SK-MEL-5 (cell line): Measurements from ENCODE around the gene KRTAP19-1. TPM values are rescaled to one million over a fixed set of nuclear protein-coding genes. Genes with fewer than 3 reads are reported as not detected.
A peak's percentile ranks its signal among the peaks of the same experiment; 100 is the strongest.

ENCODE experiments used
- DNase-seq: peaks from one replicate; pipeline ENCODE4 v3.0.0-alpha.2; 2016; ENCODE audit warnings: low read depth, low spot score
- in situ Hi-C: cut with HindIII; loops from 2 replicates; pipeline ENCODE4 v1.10.0; 2016; ENCODE audit warnings: low sequenced_read_pairs, high pct_unique_total_duplicates, low pct_unique_long_range_greater_than_20kb
- small RNA-seq, 2 experiments: library from RNA; depleted of rRNA; stranded (forward); fragments of <200 nt; gene quantifications; one replicate each; pipeline ENCODE3, GENCODE V24; 2014
- total RNA-seq: library from RNA; depleted of rRNA; stranded (reverse); fragments of >200 nt; shearing (Covaris generic); gene quantifications from 2 replicates; pipeline ENCODE4 v1.2.3, GENCODE V29; 2014; rRNA removed

KRTAP19-1 gene
- total RNA-seq, 1 experiment from 2014 or later = 0.34 TPM

GRCh38 chr21:30439975-30440374 lies 40.2 kb downstream of the KRTAP19-1 start, which contains the start of gene KRTAP15-1:
TSS of gene KRTAP15-1 (plus strand) at chr21:30440275. CDS start at chr21:30440328, 53 bp downstream.
- in situ Hi-C loops = no loop called here
- DNase-seq = no peak

GRCh38 chr21:30437010-30437565 lies 43.1 kb downstream of the KRTAP19-1 start:
- DNase-seq = no peak
- in situ Hi-C loops = no loop called here

DNA sequence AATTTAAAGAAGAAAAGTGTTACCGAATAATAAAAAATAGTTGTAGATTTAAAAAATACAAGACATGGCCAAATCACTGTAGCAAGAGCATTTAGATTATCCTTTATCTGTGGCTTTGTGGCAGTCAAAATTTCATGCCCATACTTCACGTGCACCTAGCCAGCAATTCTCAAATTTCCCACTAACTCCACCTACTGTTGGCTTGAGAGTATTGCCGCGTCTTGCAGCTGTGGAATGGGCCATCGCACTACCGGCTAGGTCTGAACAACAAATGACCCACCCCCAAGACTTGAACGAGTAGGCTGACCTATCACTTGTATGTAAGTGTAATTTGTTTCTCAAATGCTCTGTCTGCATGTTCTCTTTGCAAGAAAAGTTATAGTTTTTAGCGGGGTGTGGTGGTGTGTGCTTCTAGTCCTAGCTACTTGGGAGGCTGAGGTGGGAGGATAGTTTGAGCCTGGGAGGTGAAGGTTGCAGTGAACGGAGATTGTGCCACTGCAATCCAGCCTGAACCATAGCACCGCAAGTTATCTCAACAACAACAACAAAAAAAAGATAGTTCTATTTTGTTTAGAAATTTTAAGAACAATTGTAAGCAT lies 46.0 kb downstream of the KRTAP19-1 start:
- DNase-seq = peak; percentile 75
- in situ Hi-C loops = no loop called here

DNA sequence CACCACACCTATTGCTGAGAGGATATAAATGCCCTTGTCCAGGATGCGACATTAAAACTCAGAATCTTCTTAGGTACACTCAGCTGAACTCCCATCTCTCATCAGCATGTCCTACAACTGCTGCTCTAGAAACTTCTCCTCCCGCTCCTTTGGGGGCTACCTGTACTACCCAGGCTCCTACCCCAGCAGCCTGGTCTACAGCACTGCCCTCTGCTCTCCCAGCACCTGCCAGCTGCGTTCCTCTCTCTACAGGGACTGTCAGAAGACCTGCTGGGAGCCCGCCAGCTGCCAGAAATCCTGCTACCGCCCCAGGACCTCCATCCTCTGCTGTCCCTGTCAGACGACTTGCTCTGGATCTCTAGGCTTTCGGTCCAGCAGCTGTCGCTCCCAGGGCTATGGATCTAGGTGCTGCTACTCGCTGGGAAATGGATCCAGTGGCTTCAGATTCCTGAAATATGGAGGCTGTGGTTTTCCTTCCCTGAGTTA lies 50.0 kb downstream of the KRTAP19-1 start, which contains the start of gene KRTAP13-4:
Gene KRTAP13-4, plus strand, starts transcription at position 51 of the 486 bp plus-strand sequence. Its CDS starts 56 bp downstream, at position 107.
- DNase-seq = no peak
- in situ Hi-C loops = no loop called here

Small RNA genes lying within 50 kb of the gene (small RNA-seq; reads per million reads assigned to genes)
- gene AP000567.1 = 0 to 0.05 reads per million in 2 experiments
- 0 reads per million in 2 experiments for gene KRTAP19-10P
- gene KRTAP19-9P = 0 reads per million in 2 experiments

Other genes with a start within 250 kb of the KRTAP19-1 start
- not detected in 2 replicates for gene KRTAP24-1, start 197.4 kb downstream of the KRTAP19-1 start, total RNA-seq
- not detected in 2 replicates for gene KRTAP25-1, start 190.9 kb downstream of the KRTAP19-1 start, total RNA-seq
- gene KRTAP26-1, start 160.1 kb downstream of the KRTAP19-1 start, total RNA-seq = not detected in 2 replicates
- not detected in 2 replicates for gene KRTAP27-1, start 142.7 kb downstream of the KRTAP19-1 start, total RNA-seq
- not detected in 2 replicates for gene KRTAP23-1, start 131.8 kb downstream of the KRTAP19-1 start, total RNA-seq
- not detected in 2 replicates for gene KRTAP13-2, start 108.1 kb downstream of the KRTAP19-1 start, total RNA-seq
- gene KRTAP13-1, start 84.3 kb downstream of the KRTAP19-1 start, total RNA-seq = not detected in 2 replicates
- not detected in 2 replicates for gene KRTAP13-3, start 54.4 kb downstream of the KRTAP19-1 start, total RNA-seq
- gene KRTAP13-4, start 50.1 kb downstream of the KRTAP19-1 start, total RNA-seq = not detected in 2 replicates
- not detected in 2 replicates for gene KRTAP15-1, start 40.1 kb downstream of the KRTAP19-1 start, total RNA-seq
- gene KRTAP19-2, start 7.1 kb upstream of the KRTAP19-1 start, total RNA-seq = not detected in 2 replicates
- gene KRTAP19-3, start 11.6 kb upstream of the KRTAP19-1 start, total RNA-seq = not detected in 2 replicates
- not detected in 2 replicates for gene KRTAP19-4, start 16.8 kb upstream of the KRTAP19-1 start, total RNA-seq
- not detected in 2 replicates for gene KRTAP19-5, start 21.8 kb upstream of the KRTAP19-1 start, total RNA-seq
- not detected in 2 replicates for gene KRTAP19-6, start 61.5 kb upstream of the KRTAP19-1 start, total RNA-seq
- gene KRTAP19-7, start 80.9 kb upstream of the KRTAP19-1 start, total RNA-seq = not detected in 2 replicates
- gene KRTAP22-2, start 110.0 kb upstream of the KRTAP19-1 start, total RNA-seq = not detected in 2 replicates
- not detected in 2 replicates for gene KRTAP6-3, start 112.1 kb upstream of the KRTAP19-1 start, total RNA-seq
- not detected in 2 replicates for gene KRTAP6-2, start 118.5 kb upstream of the KRTAP19-1 start, total RNA-seq
- gene KRTAP22-1, start 120.7 kb upstream of the KRTAP19-1 start, total RNA-seq = not detected in 2 replicates
- gene KRTAP6-1, start 133.6 kb upstream of the KRTAP19-1 start, total RNA-seq = not detected in 2 replicates
- not detected in 2 replicates for gene KRTAP20-1, start 136.1 kb upstream of the KRTAP19-1 start, total RNA-seq
- gene KRTAP20-4, start 140.3 kb upstream of the KRTAP19-1 start, total RNA-seq = not detected in 2 replicates
- gene KRTAP20-2, start 154.8 kb upstream of the KRTAP19-1 start, total RNA-seq = not detected in 2 replicates
- gene KRTAP20-3, start 162.5 kb upstream of the KRTAP19-1 start, total RNA-seq = not detected in 2 replicates
- gene KRTAP21-3, start 238.4 kb upstream of the KRTAP19-1 start, total RNA-seq = not detected in 2 replicates